H1 (cell line): ENCODE results near the gene NOP16. TPM values are rescaled to one million over a fixed set of nuclear protein-coding genes. Genes with fewer than 3 reads are reported as not detected.

ENCODE experiments used
- ASH2L ChIP-seq: fragments of 200-600, 300-600 bp; sonication (generic); IDR thresholded peaks from one replicate; pipeline ENCODE4 v1.7.1; 2017; ENCODE audit warnings: low read length
- BRCA1 ChIP-seq: IDR thresholded peaks from 2 replicates; pipeline ENCODE4 v1.6.1; 2012; ENCODE audit warnings: low read depth, low read length, improper control_type of control experiment
- CHD1 ChIP-seq: IDR thresholded peaks from 2 replicates; pipeline ENCODE4 v1.6.1; 2012; ENCODE audit warnings: low read depth, low read length, improper control_type of control experiment
- CHD2 ChIP-seq: IDR thresholded peaks from 2 replicates; pipeline ENCODE4 v1.6.1; 2012; ENCODE audit warnings: low read length, improper control_type of control experiment
- E2F6 ChIP-seq: IDR thresholded peaks from 2 replicates; pipeline ENCODE4 v1.6.1; 2012; ENCODE audit warnings: inconsistent platforms
- EGR1 ChIP-seq: IDR thresholded peaks from 2 replicates; pipeline ENCODE4 v1.6.1; 2011; ENCODE audit warnings: low read depth, low read length, borderline replicate concordance
- FOSL1 ChIP-seq: IDR thresholded peaks from 2 replicates; pipeline ENCODE4 v1.6.1; 2011; ENCODE audit warnings: mild to moderate bottlenecking, low read depth, low read length, moderate library complexity; ENCODE audit not compliant: insufficient read depth
- GTF2F1 ChIP-seq: IDR thresholded peaks from 2 replicates; pipeline ENCODE4 v1.6.1; 2012; ENCODE audit warnings: low read depth, low read length, improper control_type of control experiment, borderline replicate concordance
- HDAC2 ChIP-seq, 2 experiments: fragments of 300-600 bp in 1 of 2; sonication (generic) in 1 of 2; IDR thresholded peaks; 2 replicates each; pipeline ENCODE4 v1.6.1; 2011 to 2012; ENCODE audit warnings: low read depth in 2 of 2, low read length in 2 of 2, mild to moderate bottlenecking in 2 of 2, moderate library complexity in 2 of 2, borderline replicate concordance in 1 of 2, inconsistent platforms in 1 of 2
- JUND ChIP-seq: IDR thresholded peaks from 2 replicates; pipeline ENCODE4 v1.6.1; 2011; ENCODE audit warnings: mild to moderate bottlenecking, improper control_type of control experiment, low read length
- KDM5A ChIP-seq: fragments of 200-600 bp; IDR thresholded peaks from 2 replicates; pipeline ENCODE4 v1.7.1; 2012; ENCODE audit warnings: mild to moderate bottlenecking, low read length, inconsistent platforms, mixed read lengths
- MAX ChIP-seq: IDR thresholded peaks from 2 replicates; pipeline ENCODE4 v1.6.1; 2012; ENCODE audit warnings: inconsistent platforms
- POLR2AphosphoS5 ChIP-seq: IDR thresholded peaks from 2 replicates; pipeline ENCODE4 v1.6.1; 2011; ENCODE audit warnings: low read depth, low read length
- RAD21 ChIP-seq, 2 experiments: IDR thresholded peaks in 1 of 2; conservative IDR thresholded peaks in 1 of 2; 2 replicates each; pipeline ENCODE4 v1.6.1; 2011; ENCODE audit warnings: low read depth in 2 of 2, low read length in 2 of 2, improper control_type of control experiment in 1 of 2, inconsistent platforms in 1 of 2, mild to moderate bottlenecking in 1 of 2, moderate library complexity in 1 of 2
- RBBP5 ChIP-seq: IDR thresholded peaks from 2 replicates; pipeline ENCODE4 v1.7.1; 2012; ENCODE audit warnings: low read depth, mild to moderate bottlenecking, inconsistent platforms, low read length, moderate library complexity, borderline replicate concordance
- SP1 ChIP-seq: IDR thresholded peaks from 2 replicates; pipeline ENCODE4 v1.6.1; 2011; ENCODE audit warnings: low read depth, low read length
- SP4 ChIP-seq: IDR thresholded peaks from 2 replicates; pipeline ENCODE4 v1.6.1; 2012; ENCODE audit warnings: low read length, inconsistent platforms
- SRF ChIP-seq: IDR thresholded peaks from 2 replicates; pipeline ENCODE4 v1.6.1; 2011; ENCODE audit warnings: mild to moderate bottlenecking, low read depth, low read length, moderate library complexity
- TAF1 ChIP-seq: IDR thresholded peaks from 2 replicates; pipeline ENCODE4 v1.6.1; 2011; ENCODE audit warnings: mild to moderate bottlenecking, low read depth, low read length
- TAF7 ChIP-seq: optimal IDR thresholded peaks from 2 replicates; pipeline ENCODE3; 2011; ENCODE audit warnings: low read depth, mild to moderate bottlenecking, inconsistent platforms, low read length, moderate library complexity, borderline replicate concordance
- USF2 ChIP-seq: IDR thresholded peaks from 2 replicates; pipeline ENCODE4 v1.6.1; 2011; ENCODE audit warnings: low read length, improper control_type of control experiment
- polyA plus RNA-seq, 7 experiments: library from polyadenylated mRNA; depleted of rRNA in 3 of 7; stranded (reverse) in 5 of 7; unstranded in 2 of 7; fragments of >200 nt in 5 of 7; fragments of 200-250 nt in 2 of 7; gene quantifications; 1 replicate in 5 of 7; 2 replicates in 1 of 7; 4 replicates in 1 of 7; pipeline versions ENCODE4 v1.2.1 to v1.2.3, GENCODE V29; 2011 to 2013; ENCODE audit warnings: missing spikeins in 2 of 7, mixed read lengths in 2 of 7
- total RNA-seq: library from RNA; stranded (reverse); fragmentation: NEBNext Ultra II Directional; extraction: Animal tissue kit (Norgen Biotek cat#: 25700); gene quantifications from 2 replicates; pipeline ENCODE4 v1.2.1, GENCODE V29; 2021

The NOP16 gene
- total and polyA plus RNA-seq, 2 of the 8 experiments (the other 6 are each of a cell fraction or from before 2014, with no cell fraction given), result 46.9 to 65.2 TPM

- TF ChIP-seq KDM5A, result no peak
- TF ChIP-seq SP1, result no peak
- TF ChIP-seq EGR1, result no peak
- 0 out of 2 replicates have a peak, but pooled peaks have one; percentile 36 for TF ChIP-seq MAX
- TF ChIP-seq SP4, result 0 out of 2 replicates have a peak, but pooled peaks have one; percentile 74
- TF ChIP-seq CHD2, result peak; percentile 98
- no peak for TF ChIP-seq SRF
- 0 out of 4 replicates have a peak, but pooled peaks of 1 of the 2 experiments have one; percentile 61 for TF ChIP-seq HDAC2 (IDR thresholded peaks at IDR 0.05; ENCODE audit: borderline replicate concordance in 1 of 2, low read depth in 2 of 2, low read length in 2 of 2)
- TF ChIP-seq POLR2AphosphoS5, result peak; percentile 90
- no peak for TF ChIP-seq JUND
- TF ChIP-seq TAF1, result peak; percentile 87
- TF ChIP-seq RAD21 (IDR thresholded peaks at IDR 0.05 in 1 of 2, conservative IDR thresholded peaks at IDR 0.05 in 1 of 2; ENCODE audit: low read depth in 2 of 2, low read length in 2 of 2), result 0 out of 4 replicates have a peak, but pooled peaks of 1 of the 2 experiments have one; percentile 1
- TF ChIP-seq CHD1, result no peak
- TF ChIP-seq BRCA1, result peak; percentile 90
- peak; percentile 92; the same call in 1 of the 2 replicates for TF ChIP-seq RBBP5
- TF ChIP-seq TAF7, result peak; percentile 61
- TF ChIP-seq E2F6, result peak; percentile 25; the same call in 1 of the 2 replicates
- TF ChIP-seq FOSL1, result no peak
- no peak; the same call in 1 of the 2 replicates for TF ChIP-seq USF2
- TF ChIP-seq ASH2L, result peak; percentile 96
- TF ChIP-seq GTF2F1, result peak; percentile 51; the same call in 1 of the 2 replicates
These were observed 26.8 kb downstream of the NOP16 start, which contains the start of gene KIAA1191 (continued) for GRCh38 chr5:176361437-176362232.
